ENCODE data around the gene GP1BA. TPM values are rescaled to one million over a fixed set of nuclear protein-coding genes. Genes with fewer than 3 reads are reported as not detected.

GP1BA gene
- total RNA-seq, 1 experiment from 2014 or later = not detected

DNA sequence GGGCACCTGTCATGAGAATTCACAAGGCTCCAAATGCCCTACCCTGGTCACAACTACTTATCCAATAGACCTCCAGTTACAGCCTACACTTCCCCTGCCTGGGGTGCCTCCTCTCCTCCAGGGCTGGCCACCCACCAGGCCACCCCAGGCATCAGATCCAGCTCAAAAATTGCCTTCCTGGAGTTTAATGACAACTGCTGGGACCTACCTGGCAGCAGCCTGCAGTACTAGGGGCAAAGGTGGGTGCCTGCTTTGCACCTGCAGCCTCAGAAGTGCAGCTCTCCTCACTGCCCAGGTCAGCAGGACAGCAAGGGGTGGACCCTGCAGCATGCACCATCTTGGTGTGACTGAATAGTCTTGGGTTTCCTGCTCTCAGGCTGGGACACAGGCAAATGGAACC, 3.6 kb downstream of the GP1BA start:
- BruUV-seq (replicated peaks) = no TSS peak
- intact Hi-C loops (cut with micrococcal nuclease; ENCODE audit: unreplicated experiment) = no loop called here
- Mint-ChIP-seq H3K4me3 (ENCODE audit: low read depth, unreplicated experiment) (no peak overlapping the region), H3K27ac (ENCODE audit: unreplicated experiment) (no peak overlapping the region), H3K27me3 (ENCODE audit: unreplicated experiment) (no peaks in the 10 kb centered on the region), H3K36me3 (ENCODE audit: insufficient read depth, unreplicated experiment) (peaks cover 32% of the 10 kb centered on the region), H3K9me3 (ENCODE audit: low read depth, unreplicated experiment) (no peaks in the 10 kb centered on the region), H3K4me1 (ENCODE audit: low read depth, unreplicated experiment) (peaks cover 11% of the 10 kb centered on the region)
- TF ChIP-seq, protein P1, sequence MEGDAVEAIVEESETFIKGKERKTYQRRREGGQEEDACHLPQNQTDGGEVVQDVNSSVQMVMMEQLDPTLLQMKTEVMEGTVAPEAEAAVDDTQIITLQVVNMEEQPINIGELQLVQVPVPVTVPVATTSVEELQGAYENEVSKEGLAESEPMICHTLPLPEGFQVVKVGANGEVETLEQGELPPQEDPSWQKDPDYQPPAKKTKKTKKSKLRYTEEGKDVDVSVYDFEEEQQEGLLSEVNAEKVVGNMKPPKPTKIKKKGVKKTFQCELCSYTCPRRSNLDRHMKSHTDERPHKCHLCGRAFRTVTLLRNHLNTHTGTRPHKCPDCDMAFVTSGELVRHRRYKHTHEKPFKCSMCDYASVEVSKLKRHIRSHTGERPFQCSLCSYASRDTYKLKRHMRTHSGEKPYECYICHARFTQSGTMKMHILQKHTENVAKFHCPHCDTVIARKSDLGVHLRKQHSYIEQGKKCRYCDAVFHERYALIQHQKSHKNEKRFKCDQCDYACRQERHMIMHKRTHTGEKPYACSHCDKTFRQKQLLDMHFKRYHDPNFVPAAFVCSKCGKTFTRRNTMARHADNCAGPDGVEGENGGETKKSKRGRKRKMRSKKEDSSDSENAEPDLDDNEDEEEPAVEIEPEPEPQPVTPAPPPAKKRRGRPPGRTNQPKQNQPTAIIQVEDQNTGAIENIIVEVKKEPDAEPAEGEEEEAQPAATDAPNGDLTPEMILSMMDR (IDR thresholded peaks at IDR 0.05; ENCODE audit: unreplicated experiment) = no peak
- no peak for DNase-seq
- CTCF ChIA-PET = interaction anchor here (0.9 kb wide), 1 partner anchor 12 kb away, joined by 5 read pairs; no protein-coding TSS in a partner anchor

DNA sequence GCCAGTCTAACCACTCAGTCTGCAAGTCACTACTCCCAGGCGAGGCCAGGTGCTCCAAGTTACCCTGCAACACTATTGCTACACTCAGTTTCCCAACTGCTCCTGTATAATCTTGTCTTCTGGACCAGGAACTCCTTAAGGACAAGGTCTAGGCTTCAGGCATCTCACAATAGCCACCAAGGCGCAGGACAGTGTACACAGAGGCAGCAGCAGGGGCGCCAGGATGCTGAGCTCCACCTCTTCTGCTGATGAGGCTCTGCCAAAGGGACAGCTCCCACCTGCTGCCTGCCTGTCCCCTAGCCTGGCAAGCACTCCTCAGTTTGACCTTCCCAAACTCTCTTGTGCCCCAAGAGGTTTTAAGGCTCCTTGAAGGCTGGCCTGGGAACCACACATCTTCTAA, 4.4 kb downstream of the GP1BA start:
- TF ChIP-seq, protein P1 (IDR thresholded peaks at IDR 0.05; ENCODE audit: unreplicated experiment) = no peak
- H3K36me3 Mint-ChIP-seq (ENCODE audit: insufficient read depth, unreplicated experiment) = peaks cover 40% of the 10 kb centered on the region
- CTCF ChIA-PET = no interaction called here
- H3K27me3 Mint-ChIP-seq (ENCODE audit: unreplicated experiment) = no peaks in the 10 kb centered on the region
- H3K4me1 Mint-ChIP-seq (ENCODE audit: low read depth, unreplicated experiment) = peaks cover 19% of the 10 kb centered on the region
- DNase-seq = no peak
- no peaks in the 10 kb centered on the region for H3K9me3 Mint-ChIP-seq (ENCODE audit: low read depth, unreplicated experiment)
- H3K4me3 Mint-ChIP-seq (ENCODE audit: low read depth, unreplicated experiment) = no peak overlapping the region
- no TSS peak for BruUV-seq (replicated peaks)
- H3K27ac Mint-ChIP-seq (ENCODE audit: unreplicated experiment) = no peak overlapping the region
- intact Hi-C loops (cut with micrococcal nuclease; ENCODE audit: unreplicated experiment) = no loop called here

DNA sequence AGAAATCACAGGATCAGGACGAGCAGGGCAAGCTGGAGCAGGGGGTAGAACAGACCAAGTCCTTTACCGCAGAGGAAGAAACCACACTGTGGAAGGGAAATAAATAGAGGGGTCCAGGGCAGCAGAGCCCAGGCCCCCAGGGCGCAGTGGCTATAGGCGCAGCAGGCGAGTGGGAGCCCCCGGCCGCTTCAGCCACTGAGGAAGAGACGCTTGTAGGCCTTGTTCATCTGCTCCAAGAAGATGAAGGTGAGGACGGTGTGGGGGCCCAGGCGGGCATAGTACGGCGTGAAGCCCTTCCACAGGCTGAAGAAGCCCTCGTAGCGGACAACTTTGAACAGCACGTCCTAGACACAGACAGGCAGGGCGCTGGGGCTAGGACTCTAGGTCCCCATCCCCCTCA, 5.5 kb downstream of the GP1BA start:
- H3K9me3 Mint-ChIP-seq (ENCODE audit: low read depth, unreplicated experiment) = no peaks in the 10 kb centered on the region
- intact Hi-C loops (cut with micrococcal nuclease; ENCODE audit: unreplicated experiment) = no loop called here
- DNase-seq = no peak
- H3K4me1 Mint-ChIP-seq (ENCODE audit: low read depth, unreplicated experiment) = peaks cover 27% of the 10 kb centered on the region
- no TSS peak for BruUV-seq (replicated peaks)
- no peak overlapping the region for H3K4me3 Mint-ChIP-seq (ENCODE audit: low read depth, unreplicated experiment)
- peaks cover 51% of the 10 kb centered on the region for H3K36me3 Mint-ChIP-seq (ENCODE audit: insufficient read depth, unreplicated experiment)
- CTCF ChIA-PET = no interaction called here
- no peaks in the 10 kb centered on the region for H3K27me3 Mint-ChIP-seq (ENCODE audit: unreplicated experiment)
- H3K27ac Mint-ChIP-seq (ENCODE audit: unreplicated experiment) = no peak overlapping the region
- TF ChIP-seq, protein P1 (IDR thresholded peaks at IDR 0.05; ENCODE audit: unreplicated experiment) = no peak

DNA sequence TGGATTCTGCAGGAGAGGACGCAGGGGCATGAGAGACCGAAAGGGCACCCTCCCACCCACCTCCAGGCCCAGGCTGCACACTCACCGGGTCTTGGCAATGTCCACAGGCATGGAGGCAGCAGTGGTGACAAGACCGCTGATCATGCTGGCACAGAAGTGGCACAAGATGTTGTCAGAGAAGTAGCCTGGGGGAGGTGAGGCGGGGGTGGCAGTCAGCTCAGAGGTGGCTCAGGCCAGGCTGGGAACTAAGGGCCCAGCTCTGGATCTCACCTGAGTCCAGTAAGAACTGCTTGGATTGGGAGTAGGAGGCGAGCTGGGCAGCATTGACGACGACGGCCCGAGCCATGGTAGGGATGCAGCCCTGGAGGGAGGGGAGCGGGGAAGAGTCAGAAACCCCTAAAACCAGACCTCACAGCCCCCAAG, 6.0 kb downstream of the GP1BA start:
- CTCF ChIA-PET = no interaction called here
- TF ChIP-seq, protein P1 (IDR thresholded peaks at IDR 0.05; ENCODE audit: unreplicated experiment) = no peak
- BruUV-seq (replicated peaks) = no TSS peak
- peaks cover 27% of the 10 kb centered on the region for H3K4me1 Mint-ChIP-seq (ENCODE audit: low read depth, unreplicated experiment)
- no peaks in the 10 kb centered on the region for H3K27me3 Mint-ChIP-seq (ENCODE audit: unreplicated experiment)
- peak overlapping the region; percentile 91 for H3K4me3 Mint-ChIP-seq (ENCODE audit: low read depth, unreplicated experiment)
- no peak overlapping the region for H3K27ac Mint-ChIP-seq (ENCODE audit: unreplicated experiment)
- peaks cover 56% of the 10 kb centered on the region for H3K36me3 Mint-ChIP-seq (ENCODE audit: insufficient read depth, unreplicated experiment)
- DNase-seq = no peak
- H3K9me3 Mint-ChIP-seq (ENCODE audit: low read depth, unreplicated experiment) = no peaks in the 10 kb centered on the region
- intact Hi-C loops (cut with micrococcal nuclease; ENCODE audit: unreplicated experiment) = no loop called here
